Thyroid gland (tissue), 4 donors: ENCODE measurements around the gene MRGPRG. TPM values are rescaled to one million over a fixed set of nuclear protein-coding genes. Genes with fewer than 3 reads are reported as not detected.

Source experiments
- DNase-seq, 2 donors: peaks; one replicate each; pipeline ENCODE4 v3.0.0-alpha.2; 2019
- H3K27ac ChIP-seq, 3 donors: fragments of 200-600 bp; sonication (generic); 1 replicate in 2 of 3; 2 replicates in 1 of 3; pipeline ENCODE4 v1.5.1; 2016 to 2019; ENCODE audit warnings: mild to moderate bottlenecking in 1 of 3, moderate library complexity in 1 of 3
- H3K27me3 ChIP-seq: fragments of 200-600 bp; sonication (generic); one replicate; pipeline ENCODE4 v1.5.1; 2019
- H3K36me3 ChIP-seq, 2 donors: fragments of 200-600 bp; sonication (generic); one replicate each; pipeline ENCODE4 v1.5.1; 2016 to 2019
- H3K4me1 ChIP-seq, 2 donors: fragments of 200-600 bp; sonication (generic); one replicate each; pipeline ENCODE4 v1.5.1; 2017 to 2019
- H3K4me3 ChIP-seq, 3 donors: fragments of 200-600 bp; sonication (generic); replicated peaks in 1 of 3; 1 replicate in 2 of 3; 2 replicates in 1 of 3; pipeline ENCODE4 v1.5.1; 2016; ENCODE audit warnings: mild to moderate bottlenecking in 1 of 3
- H3K9me3 ChIP-seq: fragments of 200-600 bp; sonication (generic); one replicate; pipeline ENCODE4 v1.5.1; 2017
- POLR2A ChIP-seq, 2 donors: fragments of 450-650 bp; IDR thresholded peaks; one replicate each; pipeline ENCODE4 v1.6.1; 2017; ENCODE audit warnings: antibody characterized with exemption in 2 of 2, mild to moderate bottlenecking in 2 of 2, moderate library complexity in 1 of 2
- WGBS, 2 donors: methylation state at CpG; one replicate each; pipeline ENCODE4 v1.1.5; 2017; 5-methylcytosine and 5-hydroxymethylcytosine counted together
- intact Hi-C: fragments of 100-400 bp; cut with DNase I; formaldehyde crosslinking; loops from one replicate; pipeline ENCODE4 v1.15.1; 2023
- total RNA-seq, 4 donors: library from RNA; depleted of rRNA; stranded (reverse); fragments of >200 nt; gene quantifications; one replicate each; pipeline ENCODE4 v1.2.3, GENCODE V29; 2016
- TF ChIP-seq, protein P1 (sequence below), 6 experiments: fragments of 200-600 bp in 3 of 6; fragments of 450-650 bp in 3 of 6; sonication (generic) in 3 of 6; IDR thresholded peaks; one replicate each; pipeline ENCODE4 v1.5.1; 2016 to 2019; ENCODE audit warnings: antibody characterized with exemption in 6 of 6, mild to moderate bottlenecking in 2 of 6, inconsistent platforms in 1 of 6, moderate library complexity in 1 of 6

Gene MRGPRG
- total RNA-seq, 4 donors from 2014 or later = not detected

DNA sequence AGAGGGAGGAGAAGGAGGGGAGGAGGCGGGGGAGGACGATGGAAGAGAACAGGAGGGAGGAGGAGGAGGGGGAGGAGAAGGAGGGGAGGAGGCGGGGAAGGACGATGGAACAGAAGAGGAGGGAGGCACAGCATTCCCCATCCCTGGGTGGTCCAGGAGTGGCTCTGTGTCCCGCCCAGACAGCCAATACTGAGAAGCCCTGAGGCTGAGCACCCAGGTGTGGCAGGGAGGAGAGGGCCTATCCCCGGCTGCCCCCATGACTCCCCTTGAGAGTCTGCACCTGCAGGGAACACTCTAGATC is 12.9 kb upstream of the MRGPRG start:
- 66 to 71% methylated on average over 6 of the region's 6 CpGs for WGBS, 2 donors
- TF ChIP-seq POLR2A (IDR thresholded peaks at IDR 0.05) = no peak
- TF ChIP-seq, protein P1, sequence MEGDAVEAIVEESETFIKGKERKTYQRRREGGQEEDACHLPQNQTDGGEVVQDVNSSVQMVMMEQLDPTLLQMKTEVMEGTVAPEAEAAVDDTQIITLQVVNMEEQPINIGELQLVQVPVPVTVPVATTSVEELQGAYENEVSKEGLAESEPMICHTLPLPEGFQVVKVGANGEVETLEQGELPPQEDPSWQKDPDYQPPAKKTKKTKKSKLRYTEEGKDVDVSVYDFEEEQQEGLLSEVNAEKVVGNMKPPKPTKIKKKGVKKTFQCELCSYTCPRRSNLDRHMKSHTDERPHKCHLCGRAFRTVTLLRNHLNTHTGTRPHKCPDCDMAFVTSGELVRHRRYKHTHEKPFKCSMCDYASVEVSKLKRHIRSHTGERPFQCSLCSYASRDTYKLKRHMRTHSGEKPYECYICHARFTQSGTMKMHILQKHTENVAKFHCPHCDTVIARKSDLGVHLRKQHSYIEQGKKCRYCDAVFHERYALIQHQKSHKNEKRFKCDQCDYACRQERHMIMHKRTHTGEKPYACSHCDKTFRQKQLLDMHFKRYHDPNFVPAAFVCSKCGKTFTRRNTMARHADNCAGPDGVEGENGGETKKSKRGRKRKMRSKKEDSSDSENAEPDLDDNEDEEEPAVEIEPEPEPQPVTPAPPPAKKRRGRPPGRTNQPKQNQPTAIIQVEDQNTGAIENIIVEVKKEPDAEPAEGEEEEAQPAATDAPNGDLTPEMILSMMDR (IDR thresholded peaks at IDR 0.05) = no peak
- Histone ChIP-seq H3K4me3 (no peak overlapping the region), H3K27ac (no peak overlapping the region), H3K9me3 (no peaks in the 10 kb centered on the region), H3K36me3 (no peaks in the 10 kb centered on the region), H3K4me1 (peaks cover 0 to 12% of the 10 kb centered on the region in 2 donors), H3K27me3 (no peaks in the 10 kb centered on the region)
- no peak for DNase-seq
- intact Hi-C loops = no loop called here

DNA sequence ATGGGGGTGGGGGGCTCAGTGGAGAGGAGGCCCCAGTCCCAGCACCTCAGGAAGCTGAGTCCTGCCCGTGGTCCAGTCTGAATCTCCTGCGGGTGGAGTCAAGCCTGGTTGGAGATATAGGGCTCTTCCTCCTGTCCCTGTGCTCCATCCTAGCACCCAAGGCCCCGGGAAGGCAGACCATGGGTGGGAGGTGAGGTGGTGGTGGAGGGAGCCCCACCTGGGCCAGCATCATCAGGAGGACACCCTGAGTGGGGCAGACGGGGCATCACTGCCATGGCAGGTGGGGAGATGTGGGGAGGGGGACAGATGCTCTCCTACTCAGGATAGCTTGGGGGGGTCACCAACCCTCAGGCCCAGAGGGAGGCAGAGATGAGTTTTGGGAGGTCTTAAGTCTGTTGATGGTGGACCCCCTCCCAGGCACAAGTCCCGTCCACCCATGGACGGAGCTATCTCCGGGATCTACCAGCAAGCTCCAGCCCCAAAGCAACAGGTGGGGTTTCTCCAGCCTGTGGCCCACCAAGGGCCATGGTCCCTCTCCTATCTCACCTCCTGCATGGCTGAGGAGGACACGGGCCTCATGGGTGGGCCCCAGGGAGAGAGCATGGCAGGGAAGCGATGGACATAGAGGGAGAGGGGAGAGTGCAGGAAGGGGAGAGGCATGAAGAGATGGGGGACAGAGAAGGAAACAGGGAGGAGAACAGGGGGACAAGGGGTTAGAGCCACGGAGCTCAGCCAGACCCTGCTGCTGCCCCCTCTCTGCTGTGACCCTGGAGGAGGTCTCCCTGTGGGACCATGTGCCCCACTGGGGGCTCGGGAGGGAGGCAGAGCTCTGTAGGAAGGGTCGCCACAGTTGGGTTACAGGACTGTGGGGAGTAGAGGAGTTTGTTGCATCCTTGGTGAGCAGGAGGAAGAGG is 12.3 kb upstream of the MRGPRG start:
- Histone ChIP-seq H3K27me3 (no peaks in the 10 kb centered on the region), H3K4me1 (peaks cover 0 to 12% of the 10 kb centered on the region in 2 donors), H3K9me3 (no peaks in the 10 kb centered on the region), H3K27ac (no peak overlapping the region), H3K4me3 (no peak overlapping the region), H3K36me3 (no peaks in the 10 kb centered on the region)
- no peak for DNase-seq
- intact Hi-C loops = no loop called here
- WGBS, 2 donors = 83 to 84% methylated on average over 9 to 11 of the region's 12 CpGs
- TF ChIP-seq, protein P1 (IDR thresholded peaks at IDR 0.05) = no peak
- TF ChIP-seq POLR2A (IDR thresholded peaks at IDR 0.05) = no peak

DNA sequence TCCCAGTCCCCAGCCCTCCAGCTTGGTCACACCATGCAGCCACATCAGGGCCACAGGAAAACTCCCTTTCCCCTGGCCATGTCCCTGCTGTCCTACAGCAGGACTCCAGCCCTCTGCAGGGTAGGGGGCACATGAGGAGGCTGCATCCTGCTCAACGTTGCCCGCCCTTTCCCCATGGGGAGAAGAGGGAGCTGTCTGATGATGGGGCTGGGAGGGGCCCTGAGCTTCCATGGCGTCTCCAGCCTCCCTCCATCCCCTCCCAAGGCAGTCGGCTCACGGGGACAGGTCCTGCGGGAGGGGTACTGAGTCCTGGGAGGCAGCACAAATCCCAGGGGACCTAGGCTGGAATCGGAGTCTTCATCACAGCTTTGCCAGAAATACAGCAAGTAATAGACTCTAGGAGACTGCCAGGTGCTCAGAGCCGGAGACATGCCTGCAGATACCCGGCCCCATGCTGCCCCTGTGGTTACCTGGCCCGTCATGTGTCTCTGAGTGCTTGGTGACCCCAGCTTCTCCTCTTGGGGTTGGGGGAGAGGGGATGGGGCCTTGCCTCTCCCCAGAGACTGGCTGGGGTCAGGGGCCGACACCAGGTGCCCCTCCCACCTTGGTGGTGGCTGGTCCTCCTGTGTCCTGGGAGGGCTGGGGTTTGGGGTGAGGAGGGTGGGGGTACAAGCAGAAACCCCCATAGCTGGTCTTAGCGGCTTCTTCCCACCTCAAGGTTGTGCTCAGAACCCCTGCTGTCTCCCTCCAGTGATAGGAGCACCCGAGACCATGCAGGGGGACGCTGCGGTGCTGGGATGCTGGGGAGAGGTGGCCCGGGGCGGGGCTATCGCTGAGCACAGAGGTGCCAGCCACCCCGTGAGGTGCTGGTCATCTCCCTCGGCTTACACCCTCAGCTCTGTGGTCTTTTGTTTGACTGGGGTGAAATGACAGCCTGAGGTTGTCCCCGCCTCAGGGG is 11.3 kb upstream of the MRGPRG start:
- 90% methylated on average over 8 to 11 of the region's 21 CpGs for WGBS, 2 donors
- Histone ChIP-seq H3K36me3 (no peaks in the 10 kb centered on the region), H3K27ac (no peak overlapping the region), H3K27me3 (no peaks in the 10 kb centered on the region), H3K4me3 (no peak overlapping the region), H3K9me3 (no peaks in the 10 kb centered on the region), H3K4me1 (peaks cover 0 to 12% of the 10 kb centered on the region in 2 donors)
- intact Hi-C loops = no loop called here
- TF ChIP-seq, protein P1 (IDR thresholded peaks at IDR 0.05) = no peak
- TF ChIP-seq POLR2A (IDR thresholded peaks at IDR 0.05) = no peak
- DNase-seq = no peak

DNA sequence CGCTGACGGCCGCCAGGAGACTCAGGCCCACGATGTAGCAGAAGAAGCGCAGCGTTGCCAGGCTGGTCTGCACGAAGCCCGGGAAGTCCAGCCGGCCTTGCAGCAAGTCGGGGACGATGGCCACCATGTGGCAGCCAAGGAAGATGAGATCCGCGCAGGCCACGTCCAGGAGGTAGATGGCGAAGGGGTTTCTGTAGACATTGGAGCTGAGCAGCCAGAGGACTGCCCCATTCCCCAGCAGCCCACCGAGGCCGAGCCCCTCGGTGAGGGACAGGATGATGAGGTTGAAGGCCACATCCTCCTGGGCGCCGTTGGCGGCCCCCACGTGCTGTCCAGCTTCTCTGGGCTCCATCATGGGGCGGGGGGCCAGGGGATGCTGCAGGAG is 9.8 kb upstream of the MRGPRG start:
- Histone ChIP-seq H3K36me3 (no peaks in the 10 kb centered on the region), H3K4me3 (no peak overlapping the region), H3K27me3 (no peaks in the 10 kb centered on the region), H3K9me3 (no peaks in the 10 kb centered on the region), H3K4me1 (peaks cover 0 to 12% of the 10 kb centered on the region in 2 donors), H3K27ac (no peak overlapping the region)
- WGBS, 2 donors = 86 to 92% methylated on average over 17 to 19 of the region's 23 CpGs
- TF ChIP-seq, protein P1 (IDR thresholded peaks at IDR 0.05) = no peak
- TF ChIP-seq POLR2A (IDR thresholded peaks at IDR 0.05) = no peak
- intact Hi-C loops = no loop called here
- DNase-seq = no peak
